NB4 (cell line): ENCODE data around the gene LSAMP.

Experiments
- CTCF ChIP-seq: IDR thresholded peaks from one replicate; pipeline ENCODE4 v1.5.1; 2012; ENCODE audit warnings: low read depth, low read length
- MAX ChIP-seq: IDR thresholded peaks from 2 replicates; pipeline ENCODE4 v1.6.1; 2011; ENCODE audit warnings: low read depth, low read length
- POLR2A ChIP-seq: IDR thresholded peaks from 2 replicates; pipeline ENCODE4 v1.6.1; 2011; ENCODE audit warnings: mild to moderate bottlenecking; ENCODE audit not compliant: insufficient read length; ENCODE audit errors: extremely low read depth

DNA sequence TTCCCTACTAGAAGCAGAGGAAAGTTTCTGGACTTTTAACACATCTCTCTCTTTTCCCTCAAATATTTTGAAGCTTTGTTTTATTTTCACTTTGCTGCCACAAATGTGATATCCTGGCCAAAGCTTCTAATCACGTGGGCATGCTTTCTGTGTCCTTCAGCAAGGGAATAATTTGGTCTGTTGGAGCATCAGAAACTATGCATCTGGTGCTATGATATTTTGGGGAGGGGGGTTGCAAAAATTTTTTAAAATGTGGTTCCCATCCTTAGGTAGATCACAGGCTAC is 567.7 kb downstream of the LSAMP start:
- TF ChIP-seq CTCF (no peak), MAX (no peak), POLR2A (no peak)
